Activated CD4-positive, alpha-beta T cell treated with anti-CD3 and anti-CD28 coated beads for 48 hours (primary cell): Measurements from ENCODE around the gene POR.
"Not testable (repeated sequence)": the region's sequence is repeated elsewhere in the genome, so short reads cannot be mapped to it uniquely, and the experiment has no call there.

ENCODE experiments used
- DNase-seq: peaks from one replicate; pipeline ENCODE4 v3.0.0-alpha.2; 2020

Gene POR

GRCh38 chr7:75994388-75995051, 79.6 kb downstream of the POR start, which contains the start of gene TMEM120A:
Gene TMEM120A, minus strand, starts transcription at chr7:75994595. Its CDS starts 25 bp downstream, at chr7:75994570.
- peak; percentile 95 for DNase-seq

GRCh38 chr7:75995052-75995471, 80.1 kb downstream of the POR start:
- DNase-seq, result no peak

- no peak for DNase-seq
These were observed 81.0 kb downstream of the POR start for GRCh38 chr7:75995996-75996395.

- DNase-seq, result no peak
These were observed 81.5 kb downstream of the POR start for GRCh38 chr7:75996476-75996875.

- no peak for DNase-seq
These were observed 83.1 kb downstream of the POR start for GRCh38 chr7:75998038-75998437.

- DNase-seq, result no peak
These were observed 85.6 kb downstream of the POR start for GRCh38 chr7:76000566-76000965.

- no peak for DNase-seq
These were observed 87.2 kb downstream of the POR start for GRCh38 chr7:76002139-76002538.

- no peak for DNase-seq
These were observed 87.9 kb downstream of the POR start for GRCh38 chr7:76002822-76003221.

- DNase-seq, result no peak
These were observed 88.4 kb downstream of the POR start for GRCh38 chr7:76003351-76003750.

- not testable (repeated sequence) for DNase-seq
These were observed 90.0 kb downstream of the POR start for GRCh38 chr7:76005004-76005403.

GRCh38 chr7:76008156-76008687, 93.3 kb downstream of the POR start:
- DNase-seq, result no peak

- DNase-seq, result no peak
These were observed 95.0 kb downstream of the POR start for GRCh38 chr7:76009672-76010600.

- no peak for DNase-seq
These were observed 96.5 kb downstream of the POR start for GRCh38 chr7:76011442-76011861.

- DNase-seq, result no peak
These were observed 101.4 kb downstream of the POR start for GRCh38 chr7:76016191-76016947.

- not testable (repeated sequence) for DNase-seq
These were observed 103.6 kb downstream of the POR start for GRCh38 chr7:76018520-76018919.

GRCh38 chr7:76020031-76020714, 105.2 kb downstream of the POR start:
- peak; percentile 80 for DNase-seq

GRCh38 chr7:76022026-76022780, 107.2 kb downstream of the POR start:
- no peak for DNase-seq

- DNase-seq, result no peak
These were observed 108.0 kb downstream of the POR start for GRCh38 chr7:76023002-76023401.

GRCh38 chr7:76029682-76030081, 114.7 kb downstream of the POR start:
- DNase-seq, result not testable (repeated sequence)

- no peak for DNase-seq
These were observed 117.0 kb downstream of the POR start for GRCh38 chr7:76031964-76032363.
